GM12878 (cell line): ENCODE results near the gene ARHGAP6. TPM values are rescaled to one million over a fixed set of nuclear protein-coding genes. Genes with fewer than 3 reads are reported as not detected.

Source experiments
- ATAC-seq: fragments of 200-7000 bp; cut with Tn5 transposase; 3 replicates; pipeline ENCODE4 v1.9.1; 2020; ENCODE audit warnings: mild to moderate bottlenecking, moderate library complexity
- BruUV-seq: library from RNA; stranded (reverse); fragments of 400-500 nt; replicated peaks from 2 replicates; lab custom pipeline; 2021; lab: Mats Ljungman, UMichigan
- CTCF ChIA-PET: fragments of 300-600 bp; sonication (Branson Sonifier 250); formaldehyde crosslinking; extraction: SDS; loops from one replicate; lab custom pipeline; 2021; ENCODE audit warnings: inconsistent platforms; lab: Yijun Ruan, JAX
- POLR2A ChIA-PET: fragments of 350-600 bp; formaldehyde crosslinking; extraction: SDS; loops from one replicate; lab custom pipeline; 2021; ENCODE audit warnings: inconsistent platforms; lab: Charles Lee
- RAD21 ChIA-PET: fragments of 300-600 bp; sonication (Branson Sonifier 250); formaldehyde crosslinking; loops from one replicate; lab custom pipeline; 2023; ENCODE audit warnings: antibody characterized with exemption; ENCODE audit not compliant: unreplicated experiment; lab: Charles Lee
- SMC1A ChIA-PET: fragments of 300-600 bp; sonication (Branson Sonifier 250); formaldehyde crosslinking; loops from one replicate; lab custom pipeline; 2023; ENCODE audit not compliant: unreplicated experiment, uncharacterized antibody; lab: Charles Lee
- DNase-seq: peaks from one replicate; pipeline ENCODE4 v3.0.0-alpha.2; 2011; ENCODE audit warnings: low read depth, low spot score
- FAIRE-seq: peaks from 3 replicates; lab custom pipeline; 2011; peaks lifted over from hg19 to GRCh38; lab: Jason Lieb, UNC
- H2AFZ ChIP-seq: 2 replicates; pipeline ENCODE4 v1.6.0; 2011; ENCODE audit warnings: low read depth, low read length, control low read depth; ENCODE audit not compliant: control insufficient read depth
- H3K27ac ChIP-seq: 2 replicates; pipeline ENCODE4 v1.5.1; 2011; ENCODE audit warnings: control low read depth; ENCODE audit not compliant: control insufficient read depth, insufficient read depth
- H3K27me3 ChIP-seq, 2 experiments: replicated peaks in 1 of 2; 2 replicates each; pipeline versions ENCODE4 v1.6.0 to v1.6.1; 2011; ENCODE audit warnings: low read length in 1 of 2; ENCODE audit not compliant: control insufficient read depth in 2 of 2, insufficient read depth in 2 of 2
- H3K36me3 ChIP-seq, 2 experiments: 2 replicates each; pipeline ENCODE4 v1.5.1; 2011; ENCODE audit warnings: low read length in 1 of 2; ENCODE audit not compliant: control insufficient read depth in 2 of 2, insufficient read depth in 2 of 2
- H3K4me1 ChIP-seq: 2 replicates; pipeline ENCODE4 v1.6.1; 2011; ENCODE audit warnings: mild to moderate bottlenecking, low read length, moderate library complexity, mixed read lengths; ENCODE audit not compliant: control insufficient read depth, insufficient read depth
- H3K4me2 ChIP-seq: 2 replicates; pipeline ENCODE4 v1.6.0; 2011; ENCODE audit warnings: control low read depth; ENCODE audit not compliant: control insufficient read depth, insufficient read depth
- H3K4me3 ChIP-seq: fragments of 200-600 bp; sonication (generic); 2 replicates; pipeline ENCODE4 v1.5.1; 2016
- H3K79me2 ChIP-seq: 2 replicates; pipeline ENCODE4 v1.6.0; 2011; ENCODE audit warnings: low read length; ENCODE audit not compliant: control insufficient read depth, insufficient read depth
- H3K9ac ChIP-seq: 2 replicates; pipeline ENCODE4 v1.8.0; 2011; ENCODE audit warnings: low read length, control low read depth, mixed read lengths; ENCODE audit not compliant: control insufficient read depth, insufficient read depth
- H3K9me3 ChIP-seq: replicated peaks from 3 replicates; pipeline ENCODE4 v1.5.1; 2011; ENCODE audit warnings: mild to moderate bottlenecking, low read length; ENCODE audit not compliant: control insufficient read depth, insufficient read depth
- H4K20me1 ChIP-seq: 2 replicates; pipeline ENCODE4 v1.6.0; 2011; ENCODE audit not compliant: control insufficient read depth, insufficient read depth
- CBFB ChIP-seq: IDR thresholded peaks from 2 replicates; pipeline ENCODE4 v1.6.1; 2016; ENCODE audit warnings: antibody characterized with exemption, low read depth
- CREB1 ChIP-seq: IDR thresholded peaks from 2 replicates; pipeline ENCODE4 v1.6.1; 2012; ENCODE audit warnings: low read depth, mild to moderate bottlenecking, inconsistent platforms
- E4F1 ChIP-seq: fragments of 450-650 bp; IDR thresholded peaks from 2 replicates; pipeline ENCODE4 v1.6.1; 2018; ENCODE audit warnings: borderline replicate concordance, mild to moderate bottlenecking; ENCODE audit not compliant: partially characterized antibody
- KDM1A ChIP-seq: fragments of 200-600 bp; sonication (generic); IDR thresholded peaks from 2 replicates; pipeline ENCODE4 v1.6.1; 2016; ENCODE audit warnings: borderline replicate concordance
- KLF5 ChIP-seq: fragments of 450-650 bp; IDR thresholded peaks from 2 replicates; pipeline ENCODE4 v1.6.1; 2014; ENCODE audit warnings: mild to moderate bottlenecking; ENCODE audit not compliant: partially characterized antibody
- MEF2B ChIP-seq: fragments of 450-650 bp; IDR thresholded peaks from 2 replicates; pipeline ENCODE4 v1.6.1; 2018; ENCODE audit warnings: mild to moderate bottlenecking, moderate library complexity; ENCODE audit not compliant: partially characterized antibody, poor library complexity, severe bottlenecking
- NKRF ChIP-seq: fragments of 450-650 bp; conservative IDR thresholded peaks from 2 replicates; pipeline ENCODE4 v1.6.1; 2017; ENCODE audit warnings: mild to moderate bottlenecking, moderate library complexity
- NRF1 ChIP-seq: conservative IDR thresholded peaks from 2 replicates; pipeline ENCODE4 v1.6.1; 2011; ENCODE audit warnings: mild to moderate bottlenecking, low read depth, low read length, improper control_type of control experiment
- SPI1 ChIP-seq: IDR thresholded peaks from 2 replicates; pipeline ENCODE4 v1.6.1; 2011; ENCODE audit warnings: low read depth, mild to moderate bottlenecking, low read length, moderate library complexity, borderline replicate concordance; ENCODE audit not compliant: insufficient read depth
- SREBF2 ChIP-seq: IDR thresholded peaks from 2 replicates; pipeline ENCODE4 v1.6.1; 2012; ENCODE audit warnings: mild to moderate bottlenecking, low read length
- ZBTB4 ChIP-seq: fragments of 450-650 bp; formaldehyde crosslinking; IDR thresholded peaks from 2 replicates; pipeline ENCODE4 v1.4.0; 2022; ENCODE audit warnings: mild to moderate bottlenecking, moderate library complexity
- ZNF622 ChIP-seq: fragments of 450-650 bp; IDR thresholded peaks from 2 replicates; pipeline ENCODE4 v1.6.1; 2017; ENCODE audit warnings: mild to moderate bottlenecking, inconsistent platforms
- WGBS: methylation state at CpG from one replicate; pipeline ENCODE4 v1.1.6; 2016; ENCODE audit warnings: low lambda C conversion rate; ENCODE audit not compliant: insufficient replicate concordance, insufficient coverage; ENCODE audit errors: missing lambda C conversion rate; 5-methylcytosine and 5-hydroxymethylcytosine counted together
- in situ Hi-C: fragments of 300-500 bp; cut with MboI; formaldehyde crosslinking; loops from 9 replicates; pipeline ENCODE4 v1.14.3; 2018; ENCODE audit warnings: mixed read lengths
- intact Hi-C: fragments of 100-400 bp; cut with micrococcal nuclease; formaldehyde crosslinking; loops from one replicate; pipeline ENCODE4 v1.14.2; 2022; ENCODE audit not compliant: unreplicated experiment
- polyA plus RNA-seq, 11 experiments: library from polyadenylated mRNA; depleted of rRNA in 4 of 11; unstranded in 6 of 11; stranded (reverse) in 5 of 11; fragments of >200 nt; fragmentation: Nextera tagmentation in 4 of 11; fragmentation: Illumina TruSeq in 1 of 11; extraction: Ambion mirVana in 4 of 11; extraction: Trizol in 1 of 11; gene quantifications; 1 replicate in 1 of 11; 2 replicates in 10 of 11; pipeline versions ENCODE4 v1.2.1 to v1.2.3, GENCODE V29; 2011 to 2016; ENCODE audit warnings: inconsistent platforms in 2 of 11, missing spikeins in 2 of 11, low read depth in 1 of 11
- total RNA-seq, 4 experiments: library from RNA; depleted of rRNA in 3 of 4; stranded (reverse); fragments of >200 nt in 3 of 4; fragmentation: Illumina TruSeq in 1 of 4; extraction: Trizol in 1 of 4; gene quantifications; 2 replicates each; pipeline versions ENCODE4 v1.2.1 to v1.2.3, GENCODE V29; 2013 to 2021
- TF ChIP-seq, protein P1 (sequence below): IDR thresholded peaks from 2 replicates; pipeline ENCODE4 v1.6.1; 2011; ENCODE audit warnings: mild to moderate bottlenecking, low read depth, low read length, moderate library complexity; ENCODE audit not compliant: insufficient replicate concordance

Gene ARHGAP6
- total and polyA plus RNA-seq, 10 of the 15 experiments (the other 5 are each of a cell fraction or from before 2014, with no cell fraction given), result 0.20 to 1.8 (median 0.76) TPM

- no peak for TF ChIP-seq ZNF622
- TF ChIP-seq KLF5, result no peak
- TF ChIP-seq MEF2B, result no peak
- TF ChIP-seq E4F1, result no peak
- no peak for TF ChIP-seq SREBF2
- TF ChIP-seq CBFB, result no peak
Measured at GRCh38 chrX:11648705-11649519, 16.8 kb downstream of the ARHGAP6 start (continued).

- no peak for FAIRE-seq
- CTCF ChIA-PET, result interaction anchor here (0.7 to 1.1 kb wide), 2 partner anchors 8 to 14 kb away, joined by 3 read pairs; no protein-coding TSS in a partner anchor
- BruUV-seq, result no TSS peak
- TF ChIP-seq KDM1A (no peak), ZBTB4 (CRISPR knock-in tag) (no peak), NKRF (no peak), SPI1 (no peak), CREB1 (no peak), NRF1 (no peak)
- TF ChIP-seq, protein P1, sequence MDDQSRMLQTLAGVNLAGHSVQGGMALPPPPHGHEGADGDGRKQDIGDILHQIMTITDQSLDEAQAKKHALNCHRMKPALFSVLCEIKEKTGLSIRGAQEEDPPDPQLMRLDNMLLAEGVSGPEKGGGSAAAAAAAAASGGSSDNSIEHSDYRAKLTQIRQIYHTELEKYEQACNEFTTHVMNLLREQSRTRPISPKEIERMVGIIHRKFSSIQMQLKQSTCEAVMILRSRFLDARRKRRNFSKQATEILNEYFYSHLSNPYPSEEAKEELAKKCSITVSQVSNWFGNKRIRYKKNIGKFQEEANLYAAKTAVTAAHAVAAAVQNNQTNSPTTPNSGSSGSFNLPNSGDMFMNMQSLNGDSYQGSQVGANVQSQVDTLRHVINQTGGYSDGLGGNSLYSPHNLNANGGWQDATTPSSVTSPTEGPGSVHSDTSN, result no peak
Measured at GRCh38 chrX:11647138-11647537, 18.6 kb downstream of the ARHGAP6 start.

More at GRCh38 chrX:11647138-11647537, 18.6 kb downstream of the ARHGAP6 start:
- ChIA-PET POLR2A (no interaction called here), RAD21 (no interaction called here), SMC1A (interaction anchor here (1.5 to 2.5 kb wide), 2 partner anchors 10 to 122 kb away, joined by 4 to 10 read pairs; no protein-coding TSS in a partner anchor)
- H4K20me1 ChIP-seq, result no peaks in the 10 kb centered on the region
- WGBS, result 13% methylated on average over 3 of the region's 3 CpGs
- H3K4me1 ChIP-seq, result no peaks in the 10 kb centered on the region
- H2AFZ ChIP-seq, result no peak overlapping the region
- H3K79me2 ChIP-seq, result no peaks in the 10 kb centered on the region
- no peak for DNase-seq
- no peak overlapping the region for H3K27ac ChIP-seq
- no peaks in the 10 kb centered on the region for H3K9me3 ChIP-seq
- H3K36me3 ChIP-seq, result no peaks in the 10 kb centered on the region
- intact Hi-C loops, result no loop called here
- no peak for ATAC-seq
- no peaks in the 10 kb centered on the region for H3K27me3 ChIP-seq
- no peak overlapping the region for H3K4me2 ChIP-seq
- in situ Hi-C loops, result no loop called here
- no peak overlapping the region for H3K4me3 ChIP-seq
- no peak overlapping the region for H3K9ac ChIP-seq
